ENCODE data around the gene BAIAP2. TPM values are rescaled to one million over a fixed set of nuclear protein-coding genes. Genes with fewer than 3 reads are reported as not detected.
A peak's percentile ranks its signal among the peaks of the same experiment; 100 is the strongest.

BAIAP2 gene
- total RNA-seq, 1 donor from 2014 or later = 7.3 TPM

DNA sequence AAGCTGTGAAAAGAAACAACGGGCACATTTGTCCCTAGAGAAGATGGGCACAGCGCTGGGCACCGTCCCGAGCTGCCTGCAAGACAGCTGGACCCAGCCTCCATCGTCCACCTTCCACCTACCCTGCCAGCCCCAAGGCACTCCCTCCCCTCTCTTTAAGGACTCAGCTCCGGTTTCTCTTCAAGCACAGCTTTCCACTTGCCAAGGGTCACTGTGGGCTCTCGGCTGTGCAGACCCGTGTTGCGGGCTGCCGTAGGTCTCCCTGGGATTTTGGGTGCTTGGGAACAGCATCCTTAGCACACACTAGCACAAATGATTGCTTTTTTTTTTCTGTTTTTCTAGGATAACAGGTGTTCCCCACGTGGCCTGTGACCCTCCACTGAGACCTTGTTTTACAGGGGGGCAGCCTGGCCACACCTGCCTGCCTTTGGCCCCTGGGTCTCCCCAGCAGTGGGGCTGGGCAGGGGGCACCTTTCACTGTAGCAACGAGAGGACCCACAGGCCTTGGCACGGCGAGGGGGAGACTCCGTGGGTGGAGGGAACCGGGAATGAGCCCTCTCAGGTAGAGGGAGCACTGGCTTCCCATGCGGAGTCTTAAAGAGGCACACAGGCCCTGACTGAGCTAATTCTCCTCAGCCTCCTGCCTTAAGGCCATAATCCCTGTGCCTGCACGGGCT, 41.9 kb upstream of the BAIAP2 start:
- Histone ChIP-seq H3K27me3 (ENCODE audit: control insufficient read depth in 3 of 3, insufficient read depth in 3 of 3, low read length in 3 of 3) (no peaks in the 10 kb centered on the region), H3K9me3 (ENCODE audit: control insufficient read depth in 3 of 3, low read length in 3 of 3) (no peaks in the 10 kb centered on the region), H3K4me1 (ENCODE audit: control insufficient read depth in 3 of 3, insufficient read depth in 3 of 3, low read length in 3 of 3) (peaks cover 26 to 39% (median 29%) of the 10 kb centered on the region in 3 donors), H3K27ac (ENCODE audit: low read depth, low read length) (no peak overlapping the region), H3K4me3 (ENCODE audit: low read length in 3 of 3) (peak overlapping the region; percentile 66 to 81 (median 72)), H3K9ac (ENCODE audit: low read depth in 1 of 3, low read length in 3 of 3) (peak overlapping the region; percentile 74 to 91 (median 83)), H3K36me3 (ENCODE audit: control insufficient read depth in 3 of 3, insufficient read depth in 3 of 3, low read length in 3 of 3) (peaks cover 28 to 32% (median 29%) of the 10 kb centered on the region in 3 donors)

DNA sequence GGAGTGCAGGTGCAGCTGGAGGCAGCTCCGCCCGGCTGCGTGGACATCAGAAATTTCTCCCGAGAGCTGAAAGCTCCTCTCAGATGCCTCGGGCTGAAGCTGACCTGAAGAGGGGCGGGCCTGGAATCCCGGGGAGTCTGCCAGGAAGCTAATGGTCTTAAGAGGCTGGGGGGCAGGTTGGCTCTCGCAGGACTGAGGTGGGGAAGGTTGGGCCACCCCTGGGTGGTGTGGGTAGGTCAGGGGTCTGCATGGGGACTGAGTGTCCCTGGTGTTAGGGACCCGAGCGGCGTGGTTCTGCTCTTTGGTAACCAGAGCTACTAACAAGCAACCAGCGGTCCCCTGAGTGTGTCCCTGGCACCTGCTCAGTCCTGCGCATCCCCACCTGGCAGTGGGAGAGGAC, 39.8 kb upstream of the BAIAP2 start:
- H3K4me1 ChIP-seq (ENCODE audit: control insufficient read depth in 3 of 3, insufficient read depth in 3 of 3, low read length in 3 of 3) = peaks cover 21 to 28% (median 23%) of the 10 kb centered on the region in 3 donors
- H3K4me3 ChIP-seq (ENCODE audit: low read length in 3 of 3) = no peak overlapping the region
- no peaks in the 10 kb centered on the region for H3K27me3 ChIP-seq (ENCODE audit: control insufficient read depth in 3 of 3, insufficient read depth in 3 of 3, low read length in 3 of 3)
- no peaks in the 10 kb centered on the region for H3K9me3 ChIP-seq (ENCODE audit: control insufficient read depth in 3 of 3, low read length in 3 of 3)
- peaks cover 47 to 49% (median 48%) of the 10 kb centered on the region in 3 donors for H3K36me3 ChIP-seq (ENCODE audit: control insufficient read depth in 3 of 3, insufficient read depth in 3 of 3, low read length in 3 of 3)
- no peak overlapping the region for H3K27ac ChIP-seq (ENCODE audit: low read depth, low read length)
- no peak overlapping the region for H3K9ac ChIP-seq (ENCODE audit: low read depth in 1 of 3, low read length in 3 of 3)

DNA sequence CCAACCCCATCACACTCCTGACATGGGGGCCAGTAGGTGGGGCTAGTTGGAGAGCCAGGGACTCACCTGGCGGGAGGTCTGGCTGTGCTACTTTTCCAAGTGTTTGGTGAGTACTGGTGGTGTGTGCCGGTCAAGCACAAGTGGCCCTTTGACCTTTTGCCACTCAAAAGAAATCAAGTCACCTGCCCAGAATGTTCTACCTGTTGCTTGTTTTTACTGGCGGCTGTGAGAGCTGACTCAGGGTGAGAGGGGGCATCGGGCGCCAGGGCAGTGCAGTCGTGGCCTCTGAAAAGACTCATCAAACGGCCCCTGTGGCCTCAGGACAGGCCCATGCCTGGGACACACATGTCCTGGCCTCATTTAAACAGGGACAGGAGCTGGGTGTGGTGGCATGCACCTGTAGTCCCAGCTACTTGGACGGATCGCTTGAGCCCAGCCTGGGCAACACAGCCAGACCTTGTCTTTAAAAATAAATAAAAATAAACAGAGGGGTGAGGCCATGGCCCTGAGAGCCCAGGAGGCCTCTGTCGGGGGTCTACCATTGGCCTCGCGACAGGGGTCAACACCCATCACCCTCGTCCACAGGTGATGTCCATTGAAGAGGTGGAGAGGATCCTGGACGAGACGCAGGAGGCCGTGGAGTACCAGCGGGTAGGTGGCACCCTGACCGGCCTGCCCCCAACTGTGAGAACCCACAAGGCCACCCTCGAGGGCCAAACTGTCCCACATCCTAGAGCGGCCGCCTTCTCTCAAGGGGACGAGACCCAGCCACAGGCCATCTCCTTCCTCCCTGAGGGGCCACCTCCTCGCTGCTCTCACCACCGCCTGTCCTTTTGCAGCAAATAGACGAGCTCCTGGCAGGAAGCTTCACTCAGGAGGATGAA, 38.3 kb upstream of the BAIAP2 start:
- Histone ChIP-seq H3K27me3 (ENCODE audit: control insufficient read depth in 3 of 3, insufficient read depth in 3 of 3, low read length in 3 of 3) (no peaks in the 10 kb centered on the region), H3K27ac (ENCODE audit: low read depth, low read length) (no peak overlapping the region), H3K36me3 (ENCODE audit: control insufficient read depth in 3 of 3, insufficient read depth in 3 of 3, low read length in 3 of 3) (peaks cover 47 to 50% (median 49%) of the 10 kb centered on the region in 3 donors), H3K4me1 (ENCODE audit: control insufficient read depth in 3 of 3, insufficient read depth in 3 of 3, low read length in 3 of 3) (peaks cover 27 to 37% (median 33%) of the 10 kb centered on the region in 3 donors), H3K9me3 (ENCODE audit: control insufficient read depth in 3 of 3, low read length in 3 of 3) (no peaks in the 10 kb centered on the region), H3K4me3 (ENCODE audit: low read length in 3 of 3) (no peak overlapping the region), H3K9ac (ENCODE audit: low read depth in 1 of 3, low read length in 3 of 3) (no peak overlapping the region)

DNA sequence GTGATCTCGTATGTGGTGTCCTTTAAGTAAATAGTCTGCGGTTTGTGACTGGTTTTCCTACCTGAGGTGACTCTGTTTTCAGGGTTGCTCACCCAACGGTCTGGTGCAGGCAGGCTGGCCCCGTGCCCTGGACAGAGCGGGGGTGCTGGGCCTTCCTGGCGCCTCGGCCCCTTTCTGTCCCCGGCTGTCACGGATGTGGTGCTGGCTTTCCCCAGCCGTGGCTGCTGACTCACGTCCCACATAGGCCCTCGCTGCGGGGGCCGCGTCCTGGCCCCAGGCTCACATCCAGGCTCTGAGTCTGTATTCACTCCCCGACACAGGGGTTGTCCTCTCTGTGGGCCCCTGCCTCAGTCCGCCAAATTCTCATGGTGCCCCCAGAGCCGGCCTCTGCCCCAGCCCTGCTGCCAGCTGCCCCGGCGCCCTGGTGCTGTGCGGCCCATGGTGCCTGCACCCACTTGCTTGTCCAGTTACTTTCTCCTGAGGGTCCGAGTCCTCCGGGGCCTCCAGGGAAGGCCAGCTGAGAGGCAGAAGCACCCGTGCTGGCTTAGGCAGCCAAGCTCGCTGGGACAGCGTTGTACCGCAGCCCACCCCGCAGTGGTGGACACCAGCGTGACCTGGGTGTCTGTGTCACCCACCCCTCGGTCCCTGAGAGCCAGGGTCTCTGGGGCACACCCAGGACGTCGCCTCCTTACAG, 37.4 kb upstream of the BAIAP2 start:
- Histone ChIP-seq H3K27me3 (ENCODE audit: control insufficient read depth in 3 of 3, insufficient read depth in 3 of 3, low read length in 3 of 3) (peaks cover 0 to 4% (median 0%) of the 10 kb centered on the region in 3 donors), H3K36me3 (ENCODE audit: control insufficient read depth in 3 of 3, insufficient read depth in 3 of 3, low read length in 3 of 3) (peaks cover 47 to 50% (median 49%) of the 10 kb centered on the region in 3 donors), H3K9me3 (ENCODE audit: control insufficient read depth in 3 of 3, low read length in 3 of 3) (no peaks in the 10 kb centered on the region), H3K4me3 (ENCODE audit: low read length in 3 of 3) (no peak overlapping the region), H3K27ac (ENCODE audit: low read depth, low read length) (no peak overlapping the region), H3K4me1 (ENCODE audit: control insufficient read depth in 3 of 3, insufficient read depth in 3 of 3, low read length in 3 of 3) (peaks cover 33 to 42% (median 40%) of the 10 kb centered on the region in 3 donors), H3K9ac (ENCODE audit: low read depth in 1 of 3, low read length in 3 of 3) (no peak overlapping the region)

DNA sequence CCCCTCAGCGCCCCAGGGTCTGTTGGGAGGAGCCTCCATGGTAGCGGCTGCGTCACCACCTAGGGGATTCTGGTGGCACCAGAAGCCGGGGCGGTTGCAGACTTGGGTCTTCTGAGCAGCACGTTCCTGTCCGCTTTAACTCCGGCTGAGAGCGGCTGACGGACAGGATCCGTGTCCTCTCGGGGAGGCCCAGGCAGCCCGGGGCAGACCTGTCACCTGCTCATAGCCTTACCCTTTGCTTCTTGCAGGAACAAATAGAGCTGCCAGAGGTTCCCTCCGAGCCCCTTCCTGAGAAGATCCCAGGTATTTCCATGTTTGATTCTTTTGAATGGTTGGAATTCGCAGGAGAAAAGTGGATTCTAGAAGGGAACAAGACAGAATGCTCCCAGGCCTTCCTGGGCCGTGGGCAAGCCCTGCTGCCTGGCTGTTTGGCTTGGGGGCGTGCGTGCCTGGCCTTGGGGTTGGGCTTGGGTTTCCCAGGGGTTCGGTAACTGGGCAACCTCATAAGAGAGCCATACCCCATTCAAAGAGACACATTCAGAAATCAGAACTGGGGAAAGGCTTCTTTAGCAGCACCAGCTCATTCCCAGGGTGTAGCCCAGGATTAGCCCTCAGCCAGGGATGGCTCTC, 36.7 kb upstream of the BAIAP2 start:
- peaks cover 29 to 38% (median 35%) of the 10 kb centered on the region in 3 donors for H3K4me1 ChIP-seq (ENCODE audit: control insufficient read depth in 3 of 3, insufficient read depth in 3 of 3, low read length in 3 of 3)
- peaks cover 47 to 50% (median 49%) of the 10 kb centered on the region in 3 donors for H3K36me3 ChIP-seq (ENCODE audit: control insufficient read depth in 3 of 3, insufficient read depth in 3 of 3, low read length in 3 of 3)
- no peak overlapping the region for H3K9ac ChIP-seq (ENCODE audit: low read depth in 1 of 3, low read length in 3 of 3)
- H3K4me3 ChIP-seq (ENCODE audit: low read length in 3 of 3) = no peak overlapping the region
- H3K27ac ChIP-seq (ENCODE audit: low read depth, low read length) = no peak overlapping the region
- peaks cover 0 to 9% (median 4%) of the 10 kb centered on the region in 3 donors for H3K27me3 ChIP-seq (ENCODE audit: control insufficient read depth in 3 of 3, insufficient read depth in 3 of 3, low read length in 3 of 3)
- no peaks in the 10 kb centered on the region for H3K9me3 ChIP-seq (ENCODE audit: control insufficient read depth in 3 of 3, low read length in 3 of 3)

DNA sequence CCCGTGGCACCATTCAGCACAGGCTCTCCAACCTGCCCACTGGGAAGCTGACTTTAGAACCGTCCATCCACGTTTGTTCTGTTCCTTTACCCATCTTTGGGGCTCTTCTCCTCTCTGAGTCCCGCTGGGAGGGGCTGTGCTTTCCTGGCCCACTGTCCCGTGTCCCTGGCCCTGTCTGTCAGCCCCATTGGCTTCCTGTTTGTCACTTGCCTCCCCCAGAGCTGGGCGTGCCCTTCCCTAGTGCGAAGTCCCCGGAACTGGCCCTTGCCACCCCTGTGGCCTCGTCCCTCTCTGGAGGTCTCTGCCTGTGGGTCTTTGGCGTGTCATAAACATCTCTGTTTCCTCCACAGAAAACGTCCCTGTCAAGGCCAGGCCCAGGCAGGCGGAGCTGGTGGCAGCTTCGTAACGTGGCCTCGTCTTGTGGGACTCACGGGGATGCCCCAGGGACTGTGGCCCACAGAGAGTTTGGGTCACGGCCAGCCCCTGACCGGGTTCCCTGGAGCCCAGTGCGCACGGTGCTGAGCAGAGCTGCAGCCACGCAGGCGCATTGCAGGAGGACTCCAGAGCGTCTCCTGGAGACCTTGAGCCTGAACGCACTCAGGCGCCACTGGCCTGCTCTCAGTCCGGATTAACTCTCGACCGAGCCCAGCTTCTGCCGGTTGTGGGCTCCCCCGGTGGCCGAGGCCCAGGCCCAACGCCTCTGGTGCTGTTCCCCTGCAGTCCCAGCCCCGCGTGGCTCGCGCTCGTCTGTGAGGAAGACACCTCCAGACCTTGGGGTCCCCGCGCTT, 36.0 kb upstream of the BAIAP2 start:
- H3K9ac ChIP-seq (ENCODE audit: low read depth in 1 of 3, low read length in 3 of 3) = no peak overlapping the region
- peaks cover 47 to 50% (median 49%) of the 10 kb centered on the region in 3 donors for H3K36me3 ChIP-seq (ENCODE audit: control insufficient read depth in 3 of 3, insufficient read depth in 3 of 3, low read length in 3 of 3)
- peaks cover 5 to 14% (median 7%) of the 10 kb centered on the region in 3 donors for H3K27me3 ChIP-seq (ENCODE audit: control insufficient read depth in 3 of 3, insufficient read depth in 3 of 3, low read length in 3 of 3)
- H3K4me3 ChIP-seq (ENCODE audit: low read length in 3 of 3) = no peak overlapping the region
- H3K4me1 ChIP-seq (ENCODE audit: control insufficient read depth in 3 of 3, insufficient read depth in 3 of 3, low read length in 3 of 3) = peaks cover 22 to 35% (median 33%) of the 10 kb centered on the region in 3 donors
- no peak overlapping the region for H3K27ac ChIP-seq (ENCODE audit: low read depth, low read length)
- no peaks in the 10 kb centered on the region for H3K9me3 ChIP-seq (ENCODE audit: control insufficient read depth in 3 of 3, low read length in 3 of 3)

DNA sequence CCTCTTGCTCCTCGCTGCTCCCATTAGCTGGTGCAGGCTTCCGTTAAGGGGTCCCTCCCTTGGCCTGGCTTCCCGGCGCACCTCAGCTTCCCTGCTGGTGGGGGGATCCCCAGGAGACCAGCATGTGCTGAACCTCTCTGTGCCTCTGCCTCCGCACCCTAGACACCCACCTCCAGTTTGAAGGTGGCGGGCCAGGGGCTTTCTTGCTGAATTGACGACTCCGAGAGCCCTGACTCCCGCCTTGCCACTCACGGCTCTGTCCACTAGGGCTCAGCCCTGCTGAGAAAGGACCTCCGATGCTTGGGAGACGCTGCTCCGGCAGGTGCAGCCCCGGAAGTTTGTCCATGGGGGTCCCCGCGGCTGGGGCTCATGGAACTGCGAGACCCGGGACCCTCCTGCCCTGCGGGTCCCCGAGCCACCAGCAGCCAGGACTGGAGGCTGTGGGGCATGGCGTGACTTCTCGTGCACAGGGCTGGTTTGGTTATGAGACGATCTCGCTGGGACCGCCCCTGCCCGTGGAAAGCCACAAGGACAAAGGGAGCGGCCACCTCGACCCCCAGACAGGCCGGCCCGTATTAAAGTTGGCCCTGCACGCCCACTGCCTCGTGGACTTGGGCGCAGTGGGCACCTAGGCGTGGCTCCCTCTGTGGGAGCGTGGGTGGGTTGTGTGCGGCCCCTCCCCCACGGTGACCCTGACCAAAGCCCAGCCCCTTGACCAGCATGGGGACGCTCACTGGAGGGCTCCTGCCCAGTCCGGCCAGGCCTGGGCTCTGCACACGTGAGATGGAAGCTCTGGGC, 35.2 kb upstream of the BAIAP2 start:
- H3K9me3 ChIP-seq (ENCODE audit: control insufficient read depth in 3 of 3, low read length in 3 of 3) = no peaks in the 10 kb centered on the region
- H3K4me3 ChIP-seq (ENCODE audit: low read length in 3 of 3) = no peak overlapping the region
- H3K36me3 ChIP-seq (ENCODE audit: control insufficient read depth in 3 of 3, insufficient read depth in 3 of 3, low read length in 3 of 3) = peaks cover 47 to 50% (median 49%) of the 10 kb centered on the region in 3 donors
- H3K9ac ChIP-seq (ENCODE audit: low read depth in 1 of 3, low read length in 3 of 3) = peak overlapping the region in 1 of 3 donors; percentile 33
- H3K4me1 ChIP-seq (ENCODE audit: control insufficient read depth in 3 of 3, insufficient read depth in 3 of 3, low read length in 3 of 3) = peaks cover 26 to 35% (median 34%) of the 10 kb centered on the region in 3 donors
- peaks cover 10 to 20% (median 12%) of the 10 kb centered on the region in 3 donors for H3K27me3 ChIP-seq (ENCODE audit: control insufficient read depth in 3 of 3, insufficient read depth in 3 of 3, low read length in 3 of 3)
- no peak overlapping the region for H3K27ac ChIP-seq (ENCODE audit: low read depth, low read length)

DNA sequence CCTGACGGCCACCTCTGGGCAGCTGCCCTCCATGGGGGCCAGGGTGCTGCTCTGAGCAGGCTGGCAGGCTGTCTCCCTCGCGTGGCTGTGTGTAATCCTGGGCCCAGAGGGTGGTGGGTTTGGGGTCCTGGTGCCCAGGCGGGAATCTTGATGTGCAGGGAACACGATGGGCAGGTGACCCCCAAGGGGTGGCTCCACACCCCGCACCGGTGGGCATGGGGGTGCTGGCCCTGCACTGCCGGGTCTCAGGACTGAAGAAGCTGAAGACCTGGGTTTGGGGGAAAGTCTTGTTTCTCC, 34.7 kb upstream of the BAIAP2 start:
- no peak overlapping the region for H3K27ac ChIP-seq (ENCODE audit: low read depth, low read length)
- peaks cover 27 to 36% (median 35%) of the 10 kb centered on the region in 3 donors for H3K4me1 ChIP-seq (ENCODE audit: control insufficient read depth in 3 of 3, insufficient read depth in 3 of 3, low read length in 3 of 3)
- no peaks in the 10 kb centered on the region for H3K9me3 ChIP-seq (ENCODE audit: control insufficient read depth in 3 of 3, low read length in 3 of 3)
- H3K9ac ChIP-seq (ENCODE audit: low read depth in 1 of 3, low read length in 3 of 3) = peak overlapping the region in 1 of 3 donors; percentile 33
- peaks cover 15 to 23% (median 16%) of the 10 kb centered on the region in 3 donors for H3K27me3 ChIP-seq (ENCODE audit: control insufficient read depth in 3 of 3, insufficient read depth in 3 of 3, low read length in 3 of 3)
- H3K4me3 ChIP-seq (ENCODE audit: low read length in 3 of 3) = no peak overlapping the region
- peaks cover 43 to 46% (median 44%) of the 10 kb centered on the region in 3 donors for H3K36me3 ChIP-seq (ENCODE audit: control insufficient read depth in 3 of 3, insufficient read depth in 3 of 3, low read length in 3 of 3)

All from skeletal muscle tissue (tissue), 4 donors.